Stromal cell of bone marrow (primary cell): Measurements from ENCODE around the gene C8G.

Experiments used
- DNase-seq: peaks from one replicate; pipeline ENCODE4 v3.0.0-alpha.2; 2012; ENCODE audit warnings: low read depth

Gene C8G

DNA sequence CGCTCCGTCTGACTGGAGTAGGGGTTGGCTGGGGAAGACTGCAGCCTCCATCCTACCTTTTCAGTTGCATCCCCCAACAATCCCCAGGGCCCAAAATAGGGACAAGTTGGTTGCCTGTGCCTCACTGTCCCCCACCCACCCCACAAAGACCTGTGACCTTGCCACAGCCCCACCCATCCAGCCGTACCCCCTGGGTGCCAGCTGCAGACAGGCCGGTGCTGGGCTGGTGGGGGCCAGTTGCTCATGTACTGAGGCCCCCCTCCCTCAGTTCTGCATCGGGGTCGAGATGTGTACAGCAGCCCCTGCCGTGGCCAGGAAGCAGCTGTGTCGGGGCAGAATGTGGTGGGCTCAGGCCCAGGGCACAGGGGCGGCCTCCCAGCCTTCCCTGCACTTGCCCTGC, 38.1 kb downstream of the C8G start:
- DNase-seq, result no peak

DNA sequence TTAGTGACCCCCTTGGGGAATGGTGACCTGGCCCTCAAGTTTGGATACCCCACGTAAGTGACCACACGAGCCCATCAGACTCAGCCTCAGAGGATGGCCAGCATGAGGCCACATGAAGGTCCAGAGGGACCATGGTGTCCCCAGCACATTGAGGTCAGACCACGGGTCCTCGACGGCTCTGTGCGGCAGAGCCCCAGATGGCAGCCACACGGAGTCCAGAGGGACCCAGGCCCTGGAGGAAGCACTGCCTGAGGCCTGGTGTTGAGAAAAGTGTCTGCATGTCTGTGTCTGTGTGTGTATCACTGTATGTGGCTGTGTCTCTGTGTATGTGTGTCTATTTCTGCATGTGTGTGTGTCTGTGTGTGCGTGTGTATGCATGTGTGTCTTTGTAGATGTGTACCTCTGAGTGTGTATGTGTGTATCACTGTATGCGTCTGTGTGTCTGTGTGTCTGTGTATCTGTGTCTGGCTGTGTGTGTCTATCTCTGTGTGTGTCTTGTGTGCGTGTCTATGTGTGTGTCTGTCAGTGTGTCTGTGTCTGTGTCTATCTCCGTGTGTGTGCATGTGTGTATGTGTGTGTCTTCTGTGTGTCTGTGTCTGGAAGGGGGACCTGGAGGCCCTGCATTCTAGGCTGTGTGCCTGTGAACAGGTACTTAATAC, 38.7 kb downstream of the C8G start:
- no peak for DNase-seq

DNA sequence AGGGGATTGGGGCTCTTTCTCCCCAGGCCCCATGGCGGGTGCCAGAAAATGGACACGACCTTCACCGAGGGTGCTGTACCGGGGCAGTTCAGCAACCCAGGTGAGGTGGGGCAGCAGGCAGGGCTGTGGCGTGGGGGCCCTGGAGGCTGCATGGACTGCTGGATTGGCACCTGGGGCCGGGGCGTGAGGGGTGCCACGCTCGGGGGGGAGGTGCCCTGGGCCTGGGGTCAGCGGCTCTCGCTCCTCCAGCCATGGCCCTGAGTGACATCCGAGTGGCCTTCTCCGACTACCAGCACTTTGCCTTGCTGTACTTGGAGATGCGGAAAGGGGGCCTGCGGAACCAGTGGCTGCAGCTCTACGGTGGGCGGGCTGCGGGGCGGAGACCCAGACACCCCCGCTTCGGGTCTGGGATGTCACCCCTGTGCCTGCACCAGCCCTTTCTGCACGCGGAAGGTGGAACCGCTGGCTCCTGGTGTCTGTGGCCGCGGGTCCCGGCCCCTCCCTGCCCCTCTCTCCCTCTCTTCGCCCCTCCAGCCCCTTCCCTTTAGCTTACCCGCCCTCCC, 39.5 kb downstream of the C8G start:
- no peak for DNase-seq

DNA sequence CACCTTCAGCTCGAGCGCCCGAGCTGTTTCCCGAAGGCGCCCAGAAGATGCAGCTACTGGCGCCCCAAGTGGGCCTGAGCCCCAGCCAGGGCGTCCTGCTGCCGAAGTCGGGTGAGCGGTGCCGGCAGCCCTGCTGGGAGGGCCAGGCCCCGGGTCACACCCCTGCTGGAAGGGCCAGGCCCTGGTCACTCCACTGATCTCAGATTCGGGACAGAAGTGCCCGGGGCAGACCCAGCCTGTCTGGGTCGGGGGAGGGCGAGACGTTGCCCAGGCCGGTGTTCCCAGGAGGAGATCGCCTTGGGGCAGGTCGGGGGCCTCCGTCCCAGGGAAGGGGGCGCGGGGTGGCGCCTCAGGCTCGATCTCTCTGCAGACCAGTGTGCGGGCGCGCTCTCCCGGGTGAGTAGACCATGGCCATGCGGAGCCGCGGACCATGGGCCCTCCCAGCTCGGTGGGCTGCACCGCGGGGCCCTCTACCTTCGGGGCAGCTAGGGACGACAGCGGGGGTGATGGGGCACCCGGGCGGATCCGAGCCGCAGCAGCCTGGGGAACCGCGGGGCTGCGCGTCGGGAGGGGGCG, 40.1 kb downstream of the C8G start:
- no peak for DNase-seq

DNA sequence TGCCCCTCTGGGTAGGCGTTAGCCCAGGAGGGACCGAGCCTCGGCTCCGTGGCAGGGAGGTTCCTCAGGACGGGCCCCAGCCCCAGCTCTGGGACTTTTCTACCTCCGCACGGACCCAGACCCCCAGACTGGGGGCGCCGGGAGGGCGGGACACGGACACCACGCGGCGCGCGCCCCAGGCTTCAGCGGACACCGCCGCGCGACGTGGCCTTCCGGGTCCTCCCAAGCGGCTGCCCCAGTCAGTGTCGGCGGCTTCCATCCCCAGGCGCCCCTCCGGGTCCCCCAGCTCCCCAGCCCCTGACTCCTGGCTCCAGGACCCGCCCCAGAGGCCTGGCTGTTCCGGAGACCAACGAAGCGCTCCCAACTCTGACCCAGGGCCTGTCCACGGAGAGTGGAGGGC, 40.8 kb downstream of the C8G start:
- DNase-seq, result no peak

DNA sequence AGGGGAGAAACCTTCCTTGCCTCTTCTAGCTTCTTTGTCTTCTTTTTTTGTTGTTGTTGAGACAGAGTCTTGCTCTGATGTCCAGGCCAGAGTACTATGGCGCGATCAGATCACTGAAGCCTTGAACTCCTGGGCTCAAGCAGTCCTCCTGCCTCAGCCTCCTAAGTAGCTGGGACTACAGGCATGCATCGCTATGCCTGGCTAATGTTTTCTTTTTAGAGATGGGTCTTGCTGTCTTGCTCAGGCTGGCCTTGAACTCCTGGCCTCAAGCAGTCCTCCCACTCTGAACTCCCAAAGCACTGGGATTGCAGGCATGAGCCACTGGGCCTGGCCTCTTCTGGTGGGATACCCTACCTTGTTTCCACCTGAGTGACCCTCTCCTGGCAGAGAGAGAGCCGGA, 43.8 kb downstream of the C8G start:
- no peak for DNase-seq

DNA sequence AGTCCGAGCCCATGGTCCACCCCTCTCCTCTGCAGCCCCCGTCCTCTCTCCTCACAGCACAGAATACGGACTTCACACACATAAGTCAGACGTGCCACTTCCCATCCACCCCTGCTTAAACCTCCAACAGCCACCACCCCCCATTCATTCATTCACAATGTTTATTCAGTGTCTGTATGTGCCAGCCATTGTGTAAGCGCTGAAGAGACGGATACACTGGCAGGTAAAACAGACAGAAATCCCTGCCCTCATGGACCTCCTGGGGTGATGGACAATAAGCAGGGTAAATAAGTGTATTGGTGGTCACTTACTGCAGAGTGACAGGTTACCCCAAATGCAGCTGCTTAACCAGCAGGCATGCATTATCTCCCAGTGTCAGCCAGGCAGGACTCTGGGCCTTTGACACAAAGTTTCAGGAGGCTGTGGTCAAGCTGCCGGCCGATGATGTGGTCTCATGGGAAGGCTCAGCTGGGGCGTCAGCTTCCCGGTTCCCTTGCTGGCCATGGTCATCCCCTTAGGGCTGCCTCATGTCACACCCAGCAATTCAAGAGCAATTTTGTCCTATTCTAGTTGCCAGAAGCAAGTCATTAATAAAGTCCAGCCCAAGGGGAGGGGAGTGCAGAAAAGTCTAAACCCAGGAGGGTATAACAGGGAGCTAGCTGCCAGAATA, 45.3 kb downstream of the C8G start:
- no peak for DNase-seq

DNA sequence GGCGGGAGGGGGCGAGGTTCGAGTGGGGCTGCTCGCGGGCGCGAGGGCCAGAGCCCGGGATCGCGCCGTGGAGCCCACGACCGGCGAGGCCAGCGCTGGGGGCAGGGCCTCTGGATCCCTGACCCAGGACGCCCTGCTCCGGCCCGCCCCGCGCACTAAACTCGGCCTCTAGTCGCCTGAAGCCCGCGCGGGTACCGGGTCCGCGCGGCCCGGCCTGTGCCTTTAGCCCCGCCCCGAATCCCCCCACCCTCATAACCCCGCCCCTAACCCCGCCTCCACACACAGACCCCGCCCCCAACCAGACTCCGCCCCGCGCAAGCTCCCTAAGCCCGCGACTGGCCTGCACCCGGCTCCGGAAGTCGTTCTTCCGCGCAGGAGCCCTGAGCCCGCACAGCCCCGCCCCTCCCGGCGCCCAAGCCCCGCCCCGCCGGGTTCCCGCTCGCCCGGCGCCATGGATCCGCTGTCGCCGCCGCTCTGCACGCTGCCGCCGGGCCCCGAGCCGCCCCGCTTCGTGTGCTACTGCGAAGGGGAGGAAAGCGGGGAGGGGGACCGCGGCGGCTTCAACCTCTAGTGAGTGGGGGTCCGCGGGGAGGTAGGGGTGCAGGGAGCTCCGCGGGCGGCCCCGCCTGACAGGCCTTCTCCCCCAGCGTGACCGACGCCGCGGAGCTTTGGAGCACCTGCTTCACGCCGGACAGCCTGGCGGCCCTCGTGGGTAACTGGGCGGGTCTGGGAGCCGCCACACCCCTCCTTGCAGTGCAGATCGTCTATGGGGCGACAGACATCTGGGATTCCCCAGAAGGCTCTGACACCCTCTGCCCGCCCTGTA, 47.2 kb downstream of the C8G start, which contains the start of gene PAXX:
Gene PAXX, plus strand, starts transcription at position 430 of the 826 bp plus-strand sequence. Its CDS starts 22 bp downstream, at position 452.
- peak; percentile 70 for DNase-seq

DNA sequence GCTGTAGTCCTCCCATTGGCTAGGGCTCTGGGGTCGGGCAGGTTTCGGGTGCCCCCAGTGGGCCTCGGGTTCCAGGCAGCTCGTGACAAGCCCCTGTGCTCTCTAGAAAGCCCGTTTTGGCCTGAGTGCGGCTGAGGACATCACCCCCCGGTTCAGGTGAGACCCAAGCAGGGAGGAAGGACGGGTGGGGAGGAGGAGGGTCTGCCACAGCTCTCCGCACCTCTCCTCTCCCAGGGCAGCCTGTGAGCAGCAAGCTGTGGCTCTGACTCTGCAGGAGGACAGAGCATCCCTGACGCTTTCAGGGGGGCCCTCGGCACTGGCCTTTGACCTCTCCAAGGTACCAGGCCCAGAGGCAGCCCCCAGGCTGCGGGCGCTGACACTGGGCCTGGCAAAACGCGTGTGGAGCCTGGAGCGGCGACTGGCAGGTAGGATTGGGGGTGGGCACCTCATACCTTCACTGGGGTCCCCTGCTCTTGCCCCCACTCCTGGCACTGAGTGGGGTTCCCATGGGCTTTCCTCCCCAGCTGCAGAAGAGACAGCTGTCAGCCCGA, 47.9 kb downstream of the C8G start:
- no peak for DNase-seq

DNA sequence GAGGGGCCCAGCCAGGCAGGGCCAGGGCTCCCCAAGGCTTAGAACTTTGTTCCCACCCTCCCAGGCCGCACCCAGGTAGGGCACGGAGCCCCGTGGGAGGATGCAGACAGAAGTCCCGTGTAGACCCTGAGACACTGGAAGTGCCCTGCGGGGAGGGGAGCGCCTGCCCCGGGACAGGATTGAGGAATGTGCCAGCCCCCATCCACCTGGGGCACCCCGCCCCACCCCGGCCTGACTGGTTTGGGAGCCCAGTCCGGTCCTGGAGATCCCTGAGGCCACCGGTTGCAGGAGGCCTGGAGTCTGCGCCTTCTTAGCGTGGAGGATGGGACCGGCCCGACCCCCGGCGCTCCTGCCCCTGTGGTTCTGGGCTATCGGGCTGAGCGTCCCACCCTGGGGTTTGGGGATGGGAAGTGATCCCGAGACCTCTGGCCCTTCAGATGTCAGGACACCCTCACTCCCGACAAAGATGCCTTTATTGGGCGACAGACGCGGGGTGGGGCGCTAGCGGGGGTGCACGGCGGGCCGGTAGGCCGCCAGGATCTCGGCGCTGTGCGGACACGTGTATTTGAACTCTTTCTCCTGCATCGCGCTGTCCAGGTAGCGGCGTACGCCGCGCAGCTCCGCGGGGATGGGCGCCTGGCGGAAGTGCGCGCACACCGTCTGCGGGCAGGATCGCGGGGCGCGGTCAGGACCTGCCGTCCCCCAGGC, 49.3 kb downstream of the C8G start:
- no peak for DNase-seq

DNA sequence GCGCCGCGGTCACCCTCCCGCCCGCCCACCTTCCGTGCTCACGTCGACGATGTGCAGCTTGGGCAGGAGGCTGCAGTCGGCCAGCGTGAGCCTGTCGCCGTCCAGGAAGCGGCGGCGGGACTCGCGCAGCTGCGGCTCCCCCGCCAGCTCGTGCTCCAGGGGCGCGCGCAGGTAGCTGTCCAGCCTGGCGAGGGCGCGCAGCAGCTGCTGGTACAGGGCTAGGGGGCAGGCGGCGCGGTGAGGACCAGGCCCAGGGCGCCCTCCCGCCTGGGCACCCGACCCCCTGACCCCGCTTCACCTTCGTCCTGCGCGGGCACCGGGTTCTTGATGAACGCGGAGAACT, 49.8 kb downstream of the C8G start:
- no peak for DNase-seq

DNA sequence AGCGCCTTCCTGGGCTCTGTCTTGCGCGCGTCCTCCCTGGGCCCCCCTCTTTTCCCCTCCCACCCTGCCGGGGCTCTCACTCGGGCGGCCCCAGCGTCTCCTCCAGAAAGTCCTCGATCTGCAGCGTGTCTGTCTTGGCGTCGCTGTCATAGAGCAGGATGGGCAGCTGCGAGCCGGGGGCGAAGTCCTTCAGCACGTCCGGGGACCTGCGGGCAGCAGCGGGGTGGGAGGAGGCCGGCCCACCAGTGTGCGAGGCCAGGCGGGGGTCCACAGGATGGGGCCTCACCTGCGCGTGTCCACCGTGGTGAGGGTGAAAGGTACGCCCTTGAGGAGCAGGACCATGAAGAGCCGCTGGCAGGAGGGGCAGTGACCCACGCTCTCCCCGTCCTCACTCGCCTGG, 50.3 kb downstream of the C8G start:
- DNase-seq, result no peak

DNA sequence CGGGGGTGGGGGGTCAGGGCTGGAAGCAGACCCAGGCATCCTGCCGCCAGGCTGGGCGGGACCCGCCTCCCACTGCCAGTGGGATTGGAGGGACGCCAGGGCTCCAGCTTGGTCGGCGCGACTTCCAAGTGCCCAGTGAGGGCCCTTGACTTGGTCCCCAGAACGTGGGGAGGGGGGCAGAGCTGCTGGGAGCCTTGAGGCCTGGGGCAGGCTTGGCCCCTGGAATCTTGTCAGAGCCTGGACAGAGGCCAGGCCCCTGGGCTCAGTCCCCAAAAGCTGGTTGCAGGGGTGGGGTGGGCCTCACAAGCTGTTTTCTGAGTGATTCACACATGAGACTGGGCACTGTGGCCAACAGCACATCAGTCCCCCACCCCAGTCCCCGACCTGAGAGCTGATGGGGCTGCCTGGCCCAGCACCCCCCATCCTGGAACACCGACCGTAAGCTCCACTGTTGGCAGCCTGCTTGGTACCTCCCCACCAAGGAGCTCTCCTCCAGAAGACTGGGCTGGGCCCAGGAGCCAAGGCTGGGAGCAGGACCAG, 50.8 kb downstream of the C8G start:
- DNase-seq, result no peak
